Trophoblast cell (in vitro differentiated cells and primary cell): ENCODE measurements around the gene LRRFIP2.

Source experiments
- DNase-seq, 2 donors: peaks; one replicate each; pipeline ENCODE4 v3.0.0-alpha.2; 2016
- H2AFZ ChIP-seq: 2 replicates; pipeline ENCODE4 v1.6.1; 2013; ENCODE audit warnings: low read length, moderate library complexity, mild to moderate bottlenecking; ENCODE audit not compliant: insufficient read depth, poor library complexity
- H2AK5ac ChIP-seq: 2 replicates; pipeline ENCODE4 v1.6.1; 2013; ENCODE audit warnings: mild to moderate bottlenecking, low read length
- H2BK120ac ChIP-seq: 2 replicates; pipeline ENCODE4 v1.6.1; 2013; ENCODE audit warnings: low read length, mild to moderate bottlenecking, moderate library complexity; ENCODE audit not compliant: insufficient read depth, poor library complexity
- H2BK12ac ChIP-seq: 2 replicates; pipeline ENCODE4 v1.6.1; 2013; ENCODE audit warnings: mild to moderate bottlenecking, low read length, moderate library complexity
- H2BK5ac ChIP-seq: 2 replicates; pipeline ENCODE4 v1.6.1; 2013; ENCODE audit warnings: low read length, low read depth, moderate library complexity, mild to moderate bottlenecking; ENCODE audit not compliant: poor library complexity
- H3K14ac ChIP-seq: 2 replicates; pipeline ENCODE4 v1.6.1; 2013; ENCODE audit warnings: mild to moderate bottlenecking, low read length
- H3K18ac ChIP-seq: 2 replicates; pipeline ENCODE4 v1.6.1; 2013; ENCODE audit warnings: mild to moderate bottlenecking, low read length
- H3K23ac ChIP-seq: 2 replicates; pipeline ENCODE4 v1.6.1; 2013; ENCODE audit warnings: low read length
- H3K27ac ChIP-seq: 2 replicates; pipeline ENCODE4 v1.5.1; 2013; ENCODE audit warnings: low read depth, mild to moderate bottlenecking, inconsistent platforms, low read length, moderate library complexity
- H3K27me3 ChIP-seq: 2 replicates; pipeline ENCODE4 v1.6.1; 2013; ENCODE audit warnings: inconsistent platforms, mild to moderate bottlenecking, low read length, moderate library complexity; ENCODE audit not compliant: insufficient read depth
- H3K36me3 ChIP-seq, 2 experiments: 1 replicate in 1 of 2; 2 replicates in 1 of 2; pipeline ENCODE4 v1.6.1; 2013; ENCODE audit warnings: low read length in 2 of 2, mild to moderate bottlenecking in 2 of 2, moderate library complexity in 1 of 2; ENCODE audit not compliant: insufficient read depth in 2 of 2, control insufficient read depth in 1 of 2
- H3K4ac ChIP-seq: 2 replicates; pipeline ENCODE4 v1.6.1; 2013; ENCODE audit warnings: low read depth, mild to moderate bottlenecking, low read length, moderate library complexity
- H3K4me1 ChIP-seq, 2 experiments: 1 replicate in 1 of 2; 2 replicates in 1 of 2; pipeline ENCODE4 v1.6.1; 2013; ENCODE audit warnings: low read length in 2 of 2, mild to moderate bottlenecking in 2 of 2, moderate library complexity in 1 of 2; ENCODE audit not compliant: insufficient read depth in 2 of 2, control insufficient read depth in 1 of 2
- H3K4me2 ChIP-seq: 2 replicates; pipeline ENCODE4 v1.6.1; 2013; ENCODE audit warnings: inconsistent platforms, mild to moderate bottlenecking, low read length, moderate library complexity
- H3K4me3 ChIP-seq: 2 replicates; pipeline ENCODE4 v1.5.1; 2013; ENCODE audit warnings: mild to moderate bottlenecking, low read depth, low read length, inconsistent platforms
- H3K79me1 ChIP-seq: one replicate; pipeline ENCODE4 v1.6.1; 2013; ENCODE audit warnings: low read length
- H3K79me2 ChIP-seq: 2 replicates; pipeline ENCODE4 v1.6.1; 2013; ENCODE audit warnings: low read length, mild to moderate bottlenecking; ENCODE audit not compliant: control insufficient read depth, insufficient read depth, poor library complexity
- H3K9ac ChIP-seq: 2 replicates; pipeline ENCODE4 v1.6.1; 2013; ENCODE audit warnings: mild to moderate bottlenecking, low read length
- H3K9me3 ChIP-seq: 2 replicates; pipeline ENCODE4 v1.6.1; 2013; ENCODE audit warnings: low read depth, mild to moderate bottlenecking, control low read depth, inconsistent platforms, low read length; ENCODE audit not compliant: insufficient read depth
- H4K12ac ChIP-seq: 2 replicates; pipeline ENCODE4 v1.6.1; 2013; ENCODE audit warnings: low read depth, mild to moderate bottlenecking, low read length, moderate library complexity
- H4K8ac ChIP-seq: 2 replicates; pipeline ENCODE4 v1.6.1; 2013; ENCODE audit warnings: low read depth, mild to moderate bottlenecking, low read length, moderate library complexity
- H4K91ac ChIP-seq: one replicate; pipeline ENCODE4 v1.6.1; 2013; ENCODE audit warnings: low read depth, mild to moderate bottlenecking, low read length, moderate library complexity
- WGBS: extraction: QIAGEN DNeasy Blood & Tissue Kit; methylation state at CpG from one replicate; pipeline ENCODE4 v1.1.7; 2013; ENCODE audit warnings: missing lambda C conversion rate; ENCODE audit not compliant: insufficient read length, insufficient coverage; ENCODE audit errors: extremely low coverage; 5-methylcytosine and 5-hydroxymethylcytosine counted together

The LRRFIP2 gene

GRCh38 chr3:37173806-37174205 lies 576 bp downstream of the LRRFIP2 start:
- no peak overlapping the region for H2AFZ ChIP-seq
- H2BK12ac ChIP-seq: no peak overlapping the region
- no peak for DNase-seq
- peaks cover 4 to 7% of the 10 kb centered on the region in 2 experiments for H3K36me3 ChIP-seq
- H3K4me2 ChIP-seq: no peak overlapping the region
- no peak overlapping the region for H3K18ac ChIP-seq
- no peak overlapping the region for H3K4me3 ChIP-seq
- no peak overlapping the region for H3K9ac ChIP-seq
- no peak overlapping the region for H4K12ac ChIP-seq
- H3K23ac ChIP-seq: no peak overlapping the region
- no peak overlapping the region for H3K4ac ChIP-seq
- H4K91ac ChIP-seq: no peak overlapping the region
- no peak overlapping the region for H4K8ac ChIP-seq
- H2BK120ac ChIP-seq: no peak overlapping the region
- H3K79me2 ChIP-seq: peaks cover 10% of the 10 kb centered on the region
- no peak overlapping the region for H2BK5ac ChIP-seq
- no peaks in the 10 kb centered on the region for H3K27me3 ChIP-seq
- WGBS: no CpG with 5 or more reads among the region's 3 CpGs
- peaks cover 9% of the 10 kb centered on the region for H3K79me1 ChIP-seq
- H3K27ac ChIP-seq: no peak overlapping the region
- H3K9me3 ChIP-seq: no peaks in the 10 kb centered on the region
- peaks cover 0 to 5% of the 10 kb centered on the region in 2 experiments for H3K4me1 ChIP-seq
- H2AK5ac ChIP-seq: no peak overlapping the region
- no peak overlapping the region for H3K14ac ChIP-seq

DNA sequence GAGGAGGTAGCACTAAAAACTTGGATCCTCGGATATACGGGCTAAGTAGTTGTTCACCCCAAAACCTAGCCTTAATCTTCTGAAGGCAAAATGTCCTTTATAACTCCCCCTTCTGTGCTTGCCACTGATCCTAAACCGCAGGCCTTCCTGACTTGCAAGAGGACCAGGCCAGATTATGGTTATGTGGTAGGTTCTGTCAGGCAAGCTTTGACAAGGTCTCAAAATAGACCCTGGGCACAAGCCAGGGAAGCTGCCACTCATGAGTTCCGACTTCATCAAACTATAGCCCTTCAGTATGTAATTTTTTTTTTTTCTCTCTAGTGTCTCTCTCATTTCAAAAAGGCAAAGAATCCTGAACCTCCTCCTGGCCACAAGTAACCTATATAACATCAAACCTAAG lies 3.2 kb downstream of the LRRFIP2 start:
- Histone ChIP-seq H3K27ac (no peak overlapping the region), H3K27me3 (no peaks in the 10 kb centered on the region), H3K4me3 (no peak overlapping the region), H2AK5ac (no peak overlapping the region), H2BK12ac (no peak overlapping the region), H3K4me2 (no peak overlapping the region), H4K12ac (no peak overlapping the region), H3K4ac (no peak overlapping the region), H3K9ac (no peak overlapping the region), H2BK120ac (no peak overlapping the region), H3K18ac (no peak overlapping the region), H3K9me3 (no peaks in the 10 kb centered on the region), H2BK5ac (no peak overlapping the region), H3K23ac (no peak overlapping the region), H3K14ac (no peak overlapping the region), H3K79me1 (peaks cover 5% of the 10 kb centered on the region), H2AFZ (no peak overlapping the region), H4K91ac (no peak overlapping the region), H3K4me1 (no peaks in the 10 kb centered on the region), H3K79me2 (peaks cover 6% of the 10 kb centered on the region), H3K36me3 (peaks cover 6 to 7% of the 10 kb centered on the region in 2 experiments), H4K8ac (no peak overlapping the region)
- no peak for DNase-seq
- no CpG with 5 or more reads among the region's 4 CpGs for WGBS

DNA sequence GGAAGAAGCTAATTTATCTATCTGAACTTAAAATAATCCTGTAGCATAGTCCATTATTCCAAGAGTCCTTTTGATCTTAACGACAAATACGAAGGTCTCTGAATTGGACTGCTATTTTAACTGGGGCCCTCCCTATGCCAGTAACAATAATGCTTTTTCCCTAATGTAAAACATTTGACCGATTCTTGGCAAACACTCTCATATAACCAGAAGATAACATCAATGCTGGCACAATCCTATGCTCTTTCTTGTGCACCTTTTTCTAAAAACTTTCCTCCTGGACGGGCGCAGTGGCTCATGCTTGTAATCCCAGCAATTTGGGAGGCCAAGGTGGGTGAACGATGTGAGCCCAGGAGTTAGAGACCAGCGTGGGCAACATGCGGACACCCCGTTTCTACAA lies 3.9 kb downstream of the LRRFIP2 start:
- Histone ChIP-seq H3K9me3 (no peaks in the 10 kb centered on the region), H3K79me2 (peaks cover under 1% of the 10 kb centered on the region), H2BK5ac (no peak overlapping the region), H3K4ac (no peak overlapping the region), H2AFZ (no peak overlapping the region), H4K8ac (no peak overlapping the region), H4K12ac (no peak overlapping the region), H3K79me1 (no peaks in the 10 kb centered on the region), H2BK12ac (no peak overlapping the region), H3K23ac (no peak overlapping the region), H2AK5ac (no peak overlapping the region), H3K18ac (no peak overlapping the region), H3K27ac (no peak overlapping the region), H3K14ac (no peak overlapping the region), H3K27me3 (no peaks in the 10 kb centered on the region), H3K4me3 (no peak overlapping the region), H4K91ac (no peak overlapping the region), H3K9ac (peak overlapping the region; percentile 58), H2BK120ac (no peak overlapping the region), H3K4me1 (no peaks in the 10 kb centered on the region), H3K36me3 (peaks cover 6 to 7% of the 10 kb centered on the region in 2 experiments), H3K4me2 (no peak overlapping the region)
- WGBS: no CpG with 5 or more reads among the region's 9 CpGs
- no peak for DNase-seq

- Histone ChIP-seq H3K79me2 (no peaks in the 10 kb centered on the region), H3K9ac (no peak overlapping the region), H3K14ac (no peak overlapping the region), H3K27ac (no peak overlapping the region), H3K4me3 (no peak overlapping the region), H2AFZ (no peak overlapping the region), H2BK120ac (no peak overlapping the region), H4K8ac (no peak overlapping the region), H3K4ac (no peak overlapping the region), H3K23ac (no peak overlapping the region), H3K9me3 (no peaks in the 10 kb centered on the region), H4K91ac (no peak overlapping the region), H2BK12ac (no peak overlapping the region), H2AK5ac (no peak overlapping the region), H3K36me3 (peaks cover 6 to 7% of the 10 kb centered on the region in 2 experiments), H3K4me2 (no peak overlapping the region), H2BK5ac (no peak overlapping the region), H3K27me3 (no peaks in the 10 kb centered on the region), H3K18ac (no peak overlapping the region), H3K79me1 (no peaks in the 10 kb centered on the region), H3K4me1 (no peaks in the 10 kb centered on the region), H4K12ac (no peak overlapping the region)
- DNase-seq: no peak
- WGBS: no CpG with 5 or more reads among the region's 1 CpG
Measured at GRCh38 chr3:37170060-37170459, 4.3 kb downstream of the LRRFIP2 start.
